Ishikawa (cell line): ENCODE data around the gene ADM2.

Experiments used
- CEBPB ChIP-seq: IDR thresholded peaks from 2 replicates; pipeline ENCODE4 v1.6.1; 2012
- CREB1 ChIP-seq: IDR thresholded peaks from 2 replicates; pipeline ENCODE4 v1.6.1; 2012; ENCODE audit warnings: low read depth
- EGR1 ChIP-seq: IDR thresholded peaks from 2 replicates; pipeline ENCODE4 v1.6.1; 2012
- EP300 ChIP-seq: IDR thresholded peaks from 2 replicates; pipeline ENCODE4 v1.6.1; 2012; ENCODE audit warnings: borderline replicate concordance
- FOXM1 ChIP-seq: IDR thresholded peaks from 2 replicates; pipeline ENCODE4 v1.6.1; 2012; ENCODE audit warnings: low read depth, borderline replicate concordance
- NFIC ChIP-seq: IDR thresholded peaks from 2 replicates; pipeline ENCODE4 v1.6.1; 2012
- RAD21 ChIP-seq: IDR thresholded peaks from 2 replicates; pipeline ENCODE4 v1.6.1; 2012; ENCODE audit warnings: low read depth
- TAF1 ChIP-seq: IDR thresholded peaks from 2 replicates; pipeline ENCODE4 v1.6.1; 2012; ENCODE audit warnings: low read depth, mild to moderate bottlenecking
- TCF12 ChIP-seq: IDR thresholded peaks from 2 replicates; pipeline ENCODE4 v1.6.1; 2012; ENCODE audit warnings: low read depth
- TEAD4 ChIP-seq: IDR thresholded peaks from 2 replicates; pipeline ENCODE4 v1.6.1; 2012
- YY1 ChIP-seq: IDR thresholded peaks from 2 replicates; pipeline ENCODE4 v1.6.1; 2012; ENCODE audit warnings: low read depth
- ZBTB7A ChIP-seq: IDR thresholded peaks from 2 replicates; pipeline ENCODE4 v1.6.1; 2012; ENCODE audit warnings: low read depth
- TF ChIP-seq, protein P1 (sequence below): IDR thresholded peaks from 2 replicates; pipeline ENCODE4 v1.6.1; 2012
- TF ChIP-seq, protein P2 (sequence below): IDR thresholded peaks from 2 replicates; pipeline ENCODE4 v1.6.1; 2012; ENCODE audit warnings: low read depth, mild to moderate bottlenecking
- TF ChIP-seq, protein P3 (sequence below): IDR thresholded peaks from 2 replicates; pipeline ENCODE4 v1.6.1; 2012

Gene ADM2

DNA sequence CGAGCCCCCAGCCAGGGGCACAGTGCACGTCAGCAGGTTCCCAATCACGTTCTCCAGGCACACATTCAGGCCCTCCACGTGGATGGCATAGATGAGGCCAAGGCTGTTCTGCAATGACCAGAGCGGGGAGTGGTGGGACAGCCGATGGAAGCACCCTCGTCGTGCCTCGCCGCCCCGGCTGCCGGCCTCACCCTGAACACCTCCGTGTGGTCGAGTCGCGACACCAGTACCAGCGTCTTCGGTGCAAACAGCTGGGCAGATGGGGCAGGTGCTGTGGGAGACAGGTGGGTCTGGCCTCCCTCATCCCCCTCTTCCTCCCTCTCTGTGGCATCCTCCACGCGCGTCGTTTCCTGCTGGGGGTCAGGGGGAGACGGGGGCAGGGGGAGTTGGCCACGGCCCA lies 14.0 kb upstream of the ADM2 start:
- TF ChIP-seq FOXM1 (no peak), EP300 (no peak), CREB1 (no peak), TCF12 (no peak), NFIC (no peak), TAF1 (no peak), CEBPB (no peak), EGR1 (no peak), ZBTB7A (no peak), YY1 (no peak)
- TF ChIP-seq, protein P1, sequence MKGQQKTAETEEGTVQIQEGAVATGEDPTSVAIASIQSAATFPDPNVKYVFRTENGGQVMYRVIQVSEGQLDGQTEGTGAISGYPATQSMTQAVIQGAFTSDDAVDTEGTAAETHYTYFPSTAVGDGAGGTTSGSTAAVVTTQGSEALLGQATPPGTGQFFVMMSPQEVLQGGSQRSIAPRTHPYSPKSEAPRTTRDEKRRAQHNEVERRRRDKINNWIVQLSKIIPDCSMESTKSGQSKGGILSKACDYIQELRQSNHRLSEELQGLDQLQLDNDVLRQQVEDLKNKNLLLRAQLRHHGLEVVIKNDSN: no peak
- TF ChIP-seq, protein P2, sequence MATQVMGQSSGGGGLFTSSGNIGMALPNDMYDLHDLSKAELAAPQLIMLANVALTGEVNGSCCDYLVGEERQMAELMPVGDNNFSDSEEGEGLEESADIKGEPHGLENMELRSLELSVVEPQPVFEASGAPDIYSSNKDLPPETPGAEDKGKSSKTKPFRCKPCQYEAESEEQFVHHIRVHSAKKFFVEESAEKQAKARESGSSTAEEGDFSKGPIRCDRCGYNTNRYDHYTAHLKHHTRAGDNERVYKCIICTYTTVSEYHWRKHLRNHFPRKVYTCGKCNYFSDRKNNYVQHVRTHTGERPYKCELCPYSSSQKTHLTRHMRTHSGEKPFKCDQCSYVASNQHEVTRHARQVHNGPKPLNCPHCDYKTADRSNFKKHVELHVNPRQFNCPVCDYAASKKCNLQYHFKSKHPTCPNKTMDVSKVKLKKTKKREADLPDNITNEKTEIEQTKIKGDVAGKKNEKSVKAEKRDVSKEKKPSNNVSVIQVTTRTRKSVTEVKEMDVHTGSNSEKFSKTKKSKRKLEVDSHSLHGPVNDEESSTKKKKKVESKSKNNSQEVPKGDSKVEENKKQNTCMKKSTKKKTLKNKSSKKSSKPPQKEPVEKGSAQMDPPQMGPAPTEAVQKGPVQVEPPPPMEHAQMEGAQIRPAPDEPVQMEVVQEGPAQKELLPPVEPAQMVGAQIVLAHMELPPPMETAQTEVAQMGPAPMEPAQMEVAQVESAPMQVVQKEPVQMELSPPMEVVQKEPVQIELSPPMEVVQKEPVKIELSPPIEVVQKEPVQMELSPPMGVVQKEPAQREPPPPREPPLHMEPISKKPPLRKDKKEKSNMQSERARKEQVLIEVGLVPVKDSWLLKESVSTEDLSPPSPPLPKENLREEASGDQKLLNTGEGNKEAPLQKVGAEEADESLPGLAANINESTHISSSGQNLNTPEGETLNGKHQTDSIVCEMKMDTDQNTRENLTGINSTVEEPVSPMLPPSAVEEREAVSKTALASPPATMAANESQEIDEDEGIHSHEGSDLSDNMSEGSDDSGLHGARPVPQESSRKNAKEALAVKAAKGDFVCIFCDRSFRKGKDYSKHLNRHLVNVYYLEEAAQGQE: no peak

GRCh38 chr22:50467773-50468440 lies 13.4 kb upstream of the ADM2 start:
- TF ChIP-seq, protein P1: no peak
- TF ChIP-seq TEAD4: no peak
- no peak for TF ChIP-seq FOXM1
- no peak for TF ChIP-seq ZBTB7A
- TF ChIP-seq RAD21: no peak

DNA sequence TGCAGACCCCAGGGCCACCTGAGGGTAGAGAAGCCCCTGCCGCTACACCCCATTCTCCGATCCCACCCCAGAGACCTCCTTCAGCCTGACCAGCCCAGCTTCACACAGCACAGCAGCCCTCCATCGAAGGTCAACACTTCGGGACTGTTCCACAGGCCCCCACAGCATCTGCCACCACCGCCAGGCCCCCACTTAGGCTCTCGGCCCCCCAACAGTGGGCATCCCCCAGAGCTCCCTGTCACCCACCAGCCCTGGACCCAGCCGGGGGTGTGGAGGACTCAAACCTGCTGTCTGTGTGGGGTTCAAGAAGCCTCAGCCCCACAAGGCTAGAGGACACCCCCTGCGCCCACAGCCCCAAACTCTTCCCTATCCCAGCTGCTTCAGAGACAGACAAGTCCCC lies 12.7 kb upstream of the ADM2 start:
- no peak for TF ChIP-seq EGR1
- TF ChIP-seq, protein P3, sequence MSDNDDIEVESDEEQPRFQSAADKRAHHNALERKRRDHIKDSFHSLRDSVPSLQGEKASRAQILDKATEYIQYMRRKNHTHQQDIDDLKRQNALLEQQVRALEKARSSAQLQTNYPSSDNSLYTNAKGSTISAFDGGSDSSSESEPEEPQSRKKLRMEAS: no peak
- TF ChIP-seq, protein P2: no peak
- no peak for TF ChIP-seq TCF12
- no peak for TF ChIP-seq CREB1
- no peak for TF ChIP-seq TAF1
- TF ChIP-seq YY1: no peak
- TF ChIP-seq CEBPB: no peak
- TF ChIP-seq TEAD4: no peak
- TF ChIP-seq, protein P1: no peak
- TF ChIP-seq NFIC: no peak
- TF ChIP-seq FOXM1: no peak
- TF ChIP-seq RAD21: no peak
- TF ChIP-seq EP300: no peak
- no peak for TF ChIP-seq ZBTB7A

DNA sequence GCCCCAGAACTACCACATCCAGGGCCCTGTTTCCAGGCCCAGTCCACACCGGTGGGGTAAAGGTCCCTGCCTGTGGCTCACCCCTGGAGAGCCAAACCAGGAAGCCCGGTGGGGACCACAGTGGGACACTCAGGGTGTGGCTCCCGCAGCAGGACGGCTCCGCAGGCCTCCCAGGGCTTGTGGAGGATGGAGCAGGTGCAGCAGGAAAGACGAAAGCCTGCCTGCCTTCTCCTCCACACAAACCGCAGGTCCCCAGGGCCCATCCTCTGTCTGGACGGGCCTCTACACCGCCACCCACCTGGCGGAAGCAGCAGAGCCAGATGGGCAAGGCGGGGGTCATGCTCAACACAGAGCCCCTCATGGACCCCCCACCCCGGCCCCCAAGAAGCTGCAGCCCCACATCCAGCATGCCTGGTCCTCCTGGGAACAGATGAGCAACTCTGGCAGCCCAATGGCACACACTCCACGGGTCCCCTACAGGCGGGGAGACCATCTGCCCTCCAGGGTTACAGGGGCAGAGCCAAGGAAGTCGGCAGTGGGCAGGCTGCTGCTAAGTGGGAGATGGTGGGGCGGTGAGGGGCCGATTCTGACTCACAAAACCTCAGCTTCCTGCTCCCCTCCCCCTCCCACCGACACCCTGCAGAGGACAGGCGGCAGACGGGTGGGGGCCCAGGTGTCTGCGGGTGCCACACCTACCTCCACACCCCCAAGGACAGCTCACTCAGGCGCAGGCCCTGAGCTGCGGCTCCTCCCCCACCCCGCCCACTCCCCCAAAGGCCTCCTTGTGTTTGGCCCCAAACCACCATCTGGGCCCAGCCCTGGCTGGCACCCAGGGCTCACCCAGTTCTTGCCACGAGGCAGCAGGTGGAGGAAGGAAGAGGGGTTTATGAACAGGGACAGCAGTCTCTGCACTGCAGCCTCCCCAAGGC lies 11.7 kb upstream of the ADM2 start:
- TF ChIP-seq, protein P1: no peak
- TF ChIP-seq EP300: 0 out of 2 replicates have a peak, but pooled peaks have one; percentile 47
- TF ChIP-seq EGR1: peak; percentile 27; the same call in 1 of the 2 replicates
- TF ChIP-seq, protein P3: peak; percentile 67; the same call in 1 of the 2 replicates
- no peak for TF ChIP-seq TEAD4
- peak; percentile 61; the same call in 1 of the 2 replicates for TF ChIP-seq ZBTB7A
- peak; percentile 78 for TF ChIP-seq TCF12
- TF ChIP-seq NFIC: peak; percentile 37; the same call in 1 of the 2 replicates
- no peak for TF ChIP-seq FOXM1
- no peak for TF ChIP-seq TAF1
